K562 (cell line): Measurements from ENCODE around the gene NXF1. TPM values are rescaled to one million over a fixed set of nuclear protein-coding genes. Genes with fewer than 3 reads are reported as not detected.
A peak's percentile ranks its signal among the peaks of the same experiment; 100 is the strongest.

ENCODE experiments used
- ESRRA ChIP-seq: fragments of 450-650 bp; IDR thresholded peaks from 2 replicates; pipeline ENCODE4 v1.6.1; 2014; ENCODE audit warnings: low read depth, mild to moderate bottlenecking, moderate library complexity, borderline replicate concordance
- GATAD2A ChIP-seq: fragments of 450-650 bp; IDR thresholded peaks from 2 replicates; pipeline ENCODE4 v1.6.1; 2017
- MEF2A ChIP-seq: IDR thresholded peaks from 2 replicates; pipeline ENCODE4 v1.6.1; 2011; ENCODE audit warnings: low read depth, mild to moderate bottlenecking, low read length, moderate library complexity; ENCODE audit not compliant: control insufficient read depth
- OTX1 ChIP-seq: fragments of 450-650 bp; formaldehyde crosslinking; IDR thresholded peaks from 2 replicates; pipeline ENCODE4 v1.4.0; 2022; ENCODE audit warnings: mild to moderate bottlenecking
- POLR2A ChIP-seq: fragments of 450-650 bp; conservative IDR thresholded peaks from 2 replicates; pipeline ENCODE4 v1.6.1; 2016
- POLR2AphosphoS2 ChIP-seq: IDR thresholded peaks from 2 replicates; pipeline ENCODE4 v1.6.1; 2012; ENCODE audit warnings: low read length, improper control_type of control experiment
- POLR2G ChIP-seq: fragments of 200-400 bp; formaldehyde crosslinking; IDR thresholded peaks from 2 replicates; pipeline ENCODE4 v1.6.1; 2017; ENCODE audit warnings: low read depth, mild to moderate bottlenecking, antibody characterized with exemption, low read length, moderate library complexity
- PYGO2 ChIP-seq: fragments of 450-650 bp; IDR thresholded peaks from 2 replicates; pipeline ENCODE4 v1.6.1; 2016; ENCODE audit warnings: mild to moderate bottlenecking, missing genetic modification characterization, moderate library complexity, missing compliant biosample characterization
- RNF2 ChIP-seq: sonication (generic); IDR thresholded peaks from 2 replicates; pipeline ENCODE4 v1.6.1; 2016
- SMAD2 ChIP-seq: fragments of 150-350 bp; IDR thresholded peaks from 2 replicates; pipeline ENCODE4 v1.6.1; 2014; ENCODE audit warnings: low read depth, mild to moderate bottlenecking, low read length
- SMARCA4 ChIP-seq: fragments of 450-650 bp; IDR thresholded peaks from 2 replicates; pipeline ENCODE4 v1.6.1; 2016
- SUPT5H ChIP-seq: fragments of 450-650 bp; IDR thresholded peaks from 2 replicates; pipeline ENCODE4 v1.6.1; 2016
- ZNF561 ChIP-seq: fragments of 450-650 bp; formaldehyde crosslinking; conservative IDR thresholded peaks from 2 replicates; pipeline ENCODE4 v1.4.0; 2020; ENCODE audit warnings: mild to moderate bottlenecking, moderate library complexity
- ZNF668 ChIP-seq: fragments of 250-450 bp; sonication (Bioruptor Pico); IDR thresholded peaks from 2 replicates; pipeline ENCODE4 v1.8.0; 2022; ENCODE audit warnings: mild to moderate bottlenecking, inconsistent platforms
- ZSCAN29 ChIP-seq: fragments of 450-650 bp; IDR thresholded peaks from 2 replicates; pipeline ENCODE4 v1.6.1; 2017
- polyA plus RNA-seq, 8 experiments: library from polyadenylated mRNA; depleted of rRNA in 4 of 8; stranded (reverse) in 5 of 8; unstranded in 3 of 8; fragments of >200 nt; fragmentation: Nextera tagmentation in 2 of 8; fragmentation: Illumina TruSeq in 1 of 8; extraction: Ambion mirVana in 2 of 8; extraction: Trizol in 1 of 8; gene quantifications; 2 replicates each; pipeline versions ENCODE4 v1.2.1 to v1.2.3, GENCODE V29; 2011 to 2014; ENCODE audit warnings: inconsistent platforms in 1 of 8, missing spikeins in 1 of 8
- total RNA-seq, 7 experiments: library from RNA; depleted of rRNA in 6 of 7; stranded (reverse); fragments of >200 nt in 6 of 7; fragmentation: Illumina TruSeq in 2 of 7; extraction: Trizol in 2 of 7; gene quantifications; 2 replicates each; pipeline versions ENCODE4 v1.2.1 to v1.2.3, GENCODE V29; 2011 to 2021; ENCODE audit warnings: low replicate concordance in 1 of 7
- TF ChIP-seq, protein P1 (sequence below): fragments of 250-450 bp; sonication (Bioruptor Pico); IDR thresholded peaks from 2 replicates; pipeline ENCODE4 v1.4.0; 2020
- TF ChIP-seq, protein P2 (sequence below): fragments of 250-450 bp; sonication (Bioruptor Pico); IDR thresholded peaks from 2 replicates; pipeline ENCODE4 v1.8.0; 2021; ENCODE audit warnings: borderline replicate concordance, mild to moderate bottlenecking, moderate library complexity; ENCODE audit not compliant: poor library complexity, severe bottlenecking
- TF ChIP-seq, protein P3 (sequence below): fragments of 250-450 bp; sonication (Bioruptor Pico); IDR thresholded peaks from 2 replicates; pipeline ENCODE4 v1.8.0; 2022; ENCODE audit warnings: inconsistent platforms
- TF ChIP-seq, protein P4 (sequence below): sonication (generic); formaldehyde crosslinking; IDR thresholded peaks from 2 replicates; pipeline ENCODE4 v1.8.0; 2022; ENCODE audit warnings: mild to moderate bottlenecking, missing genetic modification reagents, borderline replicate concordance

The NXF1 gene
- total and polyA plus RNA-seq, 9 of the 15 experiments (the other 6 are each of a cell fraction or from before 2014, with no cell fraction given): 18.1 to 98.3 (median 35.8) TPM

DNA sequence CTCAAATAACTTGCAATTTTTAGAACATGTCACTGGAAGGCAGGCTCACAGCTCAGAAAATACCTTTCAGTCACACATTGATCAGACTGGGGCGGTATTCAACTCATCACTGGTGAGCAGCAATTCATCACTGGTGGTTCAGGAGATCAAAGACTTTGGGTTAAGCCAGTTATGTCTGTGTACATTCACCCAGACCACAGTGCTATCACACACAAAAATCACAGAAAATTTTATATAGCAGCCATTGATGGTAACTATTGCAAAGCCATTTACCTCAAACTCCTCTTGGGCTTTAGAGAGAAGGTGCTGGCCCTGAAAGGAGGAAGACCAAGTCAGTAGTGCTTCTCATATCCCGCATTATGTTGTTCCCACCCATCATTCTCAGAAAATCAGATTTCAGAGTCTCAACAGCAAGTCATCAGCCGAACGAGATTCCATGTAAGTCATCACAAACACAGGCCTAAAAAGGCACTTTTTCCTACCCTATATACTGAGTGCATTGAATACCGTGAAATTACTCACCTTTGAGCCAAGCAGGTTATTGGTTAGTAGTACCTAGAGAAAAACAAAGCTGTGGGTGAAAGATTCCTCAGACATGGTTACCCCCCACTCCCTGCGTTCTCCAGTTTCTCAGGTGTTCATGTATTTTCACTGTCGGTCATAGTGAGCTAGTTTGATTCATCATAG, 48.2 kb upstream of the NXF1 start (continued):
- TF ChIP-seq, protein P1, sequence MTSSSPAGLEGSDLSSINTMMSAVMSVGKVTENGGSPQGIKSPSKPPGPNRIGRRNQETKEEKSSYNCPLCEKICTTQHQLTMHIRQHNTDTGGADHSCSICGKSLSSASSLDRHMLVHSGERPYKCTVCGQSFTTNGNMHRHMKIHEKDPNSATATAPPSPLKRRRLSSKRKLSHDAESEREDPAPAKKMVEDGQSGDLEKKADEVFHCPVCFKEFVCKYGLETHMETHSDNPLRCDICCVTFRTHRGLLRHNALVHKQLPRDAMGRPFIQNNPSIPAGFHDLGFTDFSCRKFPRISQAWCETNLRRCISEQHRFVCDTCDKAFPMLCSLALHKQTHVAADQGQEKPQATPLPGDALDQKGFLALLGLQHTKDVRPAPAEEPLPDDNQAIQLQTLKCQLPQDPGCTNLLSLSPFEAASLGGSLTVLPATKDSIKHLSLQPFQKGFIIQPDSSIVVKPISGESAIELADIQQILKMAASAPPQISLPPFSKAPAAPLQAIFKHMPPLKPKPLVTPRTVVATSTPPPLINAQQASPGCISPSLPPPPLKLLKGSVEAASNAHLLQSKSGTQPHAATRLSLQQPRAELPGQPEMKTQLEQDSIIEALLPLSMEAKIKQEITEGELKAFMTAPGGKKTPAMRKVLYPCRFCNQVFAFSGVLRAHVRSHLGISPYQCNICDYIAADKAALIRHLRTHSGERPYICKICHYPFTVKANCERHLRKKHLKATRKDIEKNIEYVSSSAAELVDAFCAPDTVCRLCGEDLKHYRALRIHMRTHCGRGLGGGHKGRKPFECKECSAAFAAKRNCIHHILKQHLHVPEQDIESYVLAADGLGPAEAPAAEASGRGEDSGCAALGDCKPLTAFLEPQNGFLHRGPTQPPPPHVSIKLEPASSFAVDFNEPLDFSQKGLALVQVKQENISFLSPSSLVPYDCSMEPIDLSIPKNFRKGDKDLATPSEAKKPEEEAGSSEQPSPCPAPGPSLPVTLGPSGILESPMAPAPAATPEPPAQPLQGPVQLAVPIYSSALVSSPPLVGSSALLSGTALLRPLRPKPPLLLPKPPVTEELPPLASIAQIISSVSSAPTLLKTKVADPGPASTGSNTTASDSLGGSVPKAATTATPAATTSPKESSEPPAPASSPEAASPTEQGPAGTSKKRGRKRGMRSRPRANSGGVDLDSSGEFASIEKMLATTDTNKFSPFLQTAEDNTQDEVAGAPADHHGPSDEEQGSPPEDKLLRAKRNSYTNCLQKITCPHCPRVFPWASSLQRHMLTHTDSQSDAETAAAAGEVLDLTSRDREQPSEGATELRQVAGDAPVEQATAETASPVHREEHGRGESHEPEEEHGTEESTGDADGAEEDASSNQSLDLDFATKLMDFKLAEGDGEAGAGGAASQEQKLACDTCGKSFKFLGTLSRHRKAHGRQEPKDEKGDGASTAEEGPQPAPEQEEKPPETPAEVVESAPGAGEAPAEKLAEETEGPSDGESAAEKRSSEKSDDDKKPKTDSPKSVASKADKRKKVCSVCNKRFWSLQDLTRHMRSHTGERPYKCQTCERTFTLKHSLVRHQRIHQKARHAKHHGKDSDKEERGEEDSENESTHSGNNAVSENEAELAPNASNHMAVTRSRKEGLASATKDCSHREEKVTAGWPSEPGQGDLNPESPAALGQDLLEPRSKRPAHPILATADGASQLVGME (CRISPR knock-in tag): no peak
- TF ChIP-seq SMARCA4: no peak
- TF ChIP-seq, protein P2, sequence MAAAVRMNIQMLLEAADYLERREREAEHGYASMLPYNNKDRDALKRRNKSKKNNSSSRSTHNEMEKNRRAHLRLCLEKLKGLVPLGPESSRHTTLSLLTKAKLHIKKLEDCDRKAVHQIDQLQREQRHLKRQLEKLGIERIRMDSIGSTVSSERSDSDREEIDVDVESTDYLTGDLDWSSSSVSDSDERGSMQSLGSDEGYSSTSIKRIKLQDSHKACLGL (CRISPR knock-in tag): no peak
- TF ChIP-seq POLR2A: peak; percentile 65
- no peak for TF ChIP-seq ZNF561
- TF ChIP-seq ZSCAN29: no peak
- 0 out of 2 replicates have a peak, but pooled peaks have one; percentile 16 for TF ChIP-seq POLR2AphosphoS2
- TF ChIP-seq, protein P3, sequence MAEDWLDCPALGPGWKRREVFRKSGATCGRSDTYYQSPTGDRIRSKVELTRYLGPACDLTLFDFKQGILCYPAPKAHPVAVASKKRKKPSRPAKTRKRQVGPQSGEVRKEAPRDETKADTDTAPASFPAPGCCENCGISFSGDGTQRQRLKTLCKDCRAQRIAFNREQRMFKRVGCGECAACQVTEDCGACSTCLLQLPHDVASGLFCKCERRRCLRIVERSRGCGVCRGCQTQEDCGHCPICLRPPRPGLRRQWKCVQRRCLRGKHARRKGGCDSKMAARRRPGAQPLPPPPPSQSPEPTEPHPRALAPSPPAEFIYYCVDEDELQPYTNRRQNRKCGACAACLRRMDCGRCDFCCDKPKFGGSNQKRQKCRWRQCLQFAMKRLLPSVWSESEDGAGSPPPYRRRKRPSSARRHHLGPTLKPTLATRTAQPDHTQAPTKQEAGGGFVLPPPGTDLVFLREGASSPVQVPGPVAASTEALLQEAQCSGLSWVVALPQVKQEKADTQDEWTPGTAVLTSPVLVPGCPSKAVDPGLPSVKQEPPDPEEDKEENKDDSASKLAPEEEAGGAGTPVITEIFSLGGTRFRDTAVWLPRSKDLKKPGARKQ: no peak
- no peak for TF ChIP-seq SMAD2
- peak; percentile 32; the same call in 1 of the 2 replicates for TF ChIP-seq SUPT5H
- no peak for TF ChIP-seq PYGO2
- TF ChIP-seq GATAD2A: no peak
- no peak for TF ChIP-seq MEF2A
- TF ChIP-seq ESRRA: no peak
- TF ChIP-seq RNF2: no peak
- 0 out of 2 replicates have a peak, but pooled peaks have one; percentile 16 for TF ChIP-seq POLR2G
- TF ChIP-seq ZNF668 (CRISPR knock-in tag): no peak
- TF ChIP-seq, protein P4, sequence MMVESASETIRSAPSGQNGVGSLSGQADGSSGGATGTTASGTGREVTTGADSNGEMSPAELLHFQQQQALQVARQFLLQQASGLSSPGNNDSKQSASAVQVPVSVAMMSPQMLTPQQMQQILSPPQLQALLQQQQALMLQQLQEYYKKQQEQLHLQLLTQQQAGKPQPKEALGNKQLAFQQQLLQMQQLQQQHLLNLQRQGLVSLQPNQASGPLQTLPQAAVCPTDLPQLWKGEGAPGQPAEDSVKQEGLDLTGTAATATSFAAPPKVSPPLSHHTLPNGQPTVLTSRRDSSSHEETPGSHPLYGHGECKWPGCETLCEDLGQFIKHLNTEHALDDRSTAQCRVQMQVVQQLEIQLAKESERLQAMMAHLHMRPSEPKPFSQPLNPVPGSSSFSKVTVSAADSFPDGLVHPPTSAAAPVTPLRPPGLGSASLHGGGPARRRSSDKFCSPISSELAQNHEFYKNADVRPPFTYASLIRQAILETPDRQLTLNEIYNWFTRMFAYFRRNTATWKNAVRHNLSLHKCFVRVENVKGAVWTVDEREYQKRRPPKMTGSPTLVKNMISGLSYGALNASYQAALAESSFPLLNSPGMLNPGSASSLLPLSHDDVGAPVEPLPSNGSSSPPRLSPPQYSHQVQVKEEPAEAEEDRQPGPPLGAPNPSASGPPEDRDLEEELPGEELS (CRISPR knock-in tag): no peak; the same call in 1 of the 2 replicates
- no peak for TF ChIP-seq OTX1 (CRISPR knock-in tag)
